HepG2 (cell line): ENCODE data around the gene VAMP2. TPM values are rescaled to one million over a fixed set of nuclear protein-coding genes. Genes with fewer than 3 reads are reported as not detected.
A peak's percentile ranks its signal among the peaks of the same experiment; 100 is the strongest.

ENCODE experiments used
- ATF2 ChIP-seq: sonication (generic); formaldehyde crosslinking; IDR thresholded peaks from 2 replicates; pipeline ENCODE4 v1.4.0; 2020; ENCODE audit warnings: missing genetic modification reagents
- BORCS8-MEF2B ChIP-seq: sonication (generic); formaldehyde crosslinking; IDR thresholded peaks from 2 replicates; pipeline ENCODE4 v1.8.0; 2022; ENCODE audit warnings: mild to moderate bottlenecking, missing genetic modification reagents
- EP300 ChIP-seq, 3 experiments: sonication (generic) in 1 of 3; formaldehyde crosslinking in 1 of 3; IDR thresholded peaks; 2 replicates each; pipeline versions ENCODE4 v1.5.1 to v1.6.1; 2011 to 2020; ENCODE audit warnings: low read depth in 2 of 3, low read length in 2 of 3, borderline replicate concordance in 1 of 3, improper control_type of control experiment in 1 of 3, mild to moderate bottlenecking in 1 of 3, missing genetic modification reagents in 1 of 3, moderate library complexity in 1 of 3
- FLYWCH1 ChIP-seq: sonication (generic); formaldehyde crosslinking; IDR thresholded peaks from 2 replicates; pipeline ENCODE4 v1.8.1; 2023; ENCODE audit warnings: mild to moderate bottlenecking, missing genetic modification reagents
- GMEB1 ChIP-seq: sonication (generic); formaldehyde crosslinking; IDR thresholded peaks from 2 replicates; pipeline ENCODE4 v1.5.1; 2020; ENCODE audit warnings: missing genetic modification reagents, mild to moderate bottlenecking, borderline replicate concordance
- HNF4A ChIP-seq: sonication (generic); formaldehyde crosslinking; IDR thresholded peaks from 2 replicates; pipeline ENCODE4 v1.4.0; 2020; ENCODE audit warnings: missing genetic modification reagents
- ISL2 ChIP-seq: sonication (generic); formaldehyde crosslinking; IDR thresholded peaks from 2 replicates; pipeline ENCODE4 v1.5.0; 2020; ENCODE audit warnings: missing genetic modification reagents
- KAT8 ChIP-seq: IDR thresholded peaks from 2 replicates; pipeline ENCODE4 v1.6.1; 2016; ENCODE audit warnings: missing genetic modification reagents, missing compliant biosample characterization
- KMT2B ChIP-seq: IDR thresholded peaks from 2 replicates; pipeline ENCODE4 v1.6.1; 2016; ENCODE audit warnings: missing genetic modification reagents, missing compliant biosample characterization
- RAD21 ChIP-seq: fragments of 450-650 bp; formaldehyde crosslinking; IDR thresholded peaks from 2 replicates; pipeline ENCODE4 v1.5.0; 2020; ENCODE audit warnings: mild to moderate bottlenecking
- RBM22 ChIP-seq: fragments of 200-400 bp; formaldehyde crosslinking; optimal IDR thresholded peaks from 2 replicates; pipeline ENCODE3; 2017; ENCODE audit warnings: mild to moderate bottlenecking, low read length, moderate library complexity
- RNF2 ChIP-seq: fragments of 450-650 bp; conservative IDR thresholded peaks from 2 replicates; pipeline ENCODE4 v1.6.1; 2016; ENCODE audit warnings: low read depth
- SIN3A ChIP-seq: IDR thresholded peaks from 2 replicates; pipeline ENCODE4 v1.6.1; 2011; ENCODE audit warnings: low read depth, mild to moderate bottlenecking, control low read depth, low read length, borderline replicate concordance
- SNAI1 ChIP-seq: sonication (generic); formaldehyde crosslinking; IDR thresholded peaks from 2 replicates; pipeline ENCODE4 v1.5.0; 2020; ENCODE audit warnings: mild to moderate bottlenecking, missing genetic modification reagents, borderline replicate concordance
- SOX13 ChIP-seq, 3 experiments: fragments of 450-650 bp in 1 of 3; sonication (generic) in 1 of 3; formaldehyde crosslinking in 1 of 3; IDR thresholded peaks in 2 of 3; conservative IDR thresholded peaks in 1 of 3; 2 replicates each; pipeline versions ENCODE4 v1.5.0 to v1.6.1; 2016 to 2020; ENCODE audit warnings: antibody characterized with exemption in 1 of 3, mild to moderate bottlenecking in 1 of 3, missing compliant biosample characterization in 1 of 3, missing genetic modification reagents in 1 of 3, moderate library complexity in 1 of 3
- STAG1 ChIP-seq: sonication (generic); formaldehyde crosslinking; IDR thresholded peaks from 2 replicates; pipeline ENCODE4 v1.4.0; 2020; ENCODE audit warnings: missing genetic modification reagents
- TRIM24 ChIP-seq: sonication (generic); formaldehyde crosslinking; IDR thresholded peaks from 2 replicates; pipeline ENCODE4 v1.8.0; 2022; ENCODE audit warnings: mild to moderate bottlenecking, missing genetic modification reagents
- ZBTB20 ChIP-seq: sonication (generic); formaldehyde crosslinking; IDR thresholded peaks from 2 replicates; pipeline ENCODE4 v1.8.1; 2023; ENCODE audit warnings: missing genetic modification reagents, low read depth, mild to moderate bottlenecking, borderline replicate concordance
- ZNF335 ChIP-seq: sonication (generic); formaldehyde crosslinking; IDR thresholded peaks from 2 replicates; pipeline ENCODE4 v1.4.0; 2020; ENCODE audit warnings: missing genetic modification reagents
- ZNF44 ChIP-seq: sonication (generic); formaldehyde crosslinking; IDR thresholded peaks from 2 replicates; pipeline ENCODE4 v1.5.1; 2020; ENCODE audit warnings: mild to moderate bottlenecking, missing genetic modification reagents
- ZNF577 ChIP-seq: sonication (generic); formaldehyde crosslinking; IDR thresholded peaks from 2 replicates; pipeline ENCODE4 v1.4.0; 2020; ENCODE audit warnings: mild to moderate bottlenecking, low read depth, missing genetic modification reagents, borderline replicate concordance
- ZNF768 ChIP-seq: sonication (generic); formaldehyde crosslinking; IDR thresholded peaks from 2 replicates; pipeline ENCODE4 v1.4.0; 2020; ENCODE audit warnings: missing genetic modification reagents
- polyA plus RNA-seq, 8 experiments: library from polyadenylated mRNA; depleted of rRNA in 3 of 8; stranded (reverse) in 7 of 8; unstranded in 1 of 8; fragments of >200 nt; fragmentation: Illumina TruSeq in 4 of 8; extraction: Trizol in 4 of 8; gene quantifications; 2 replicates each; pipeline versions ENCODE4 v1.2.1 to v1.2.3, GENCODE V29; 2011 to 2016; ENCODE audit warnings: low read depth in 4 of 8, missing spikeins in 1 of 8, mixed read lengths in 1 of 8; ENCODE audit not compliant: insufficient read depth in 1 of 8
- total RNA-seq, 5 experiments: library from RNA; depleted of rRNA; stranded (reverse); fragments of >200 nt; fragmentation: Illumina TruSeq; extraction: Trizol; gene quantifications; 2 replicates each; pipeline ENCODE4 v1.2.3, GENCODE V29; 2016; ENCODE audit warnings: low read depth in 1 of 5
- TF ChIP-seq, protein P1 (sequence below): sonication (generic); formaldehyde crosslinking; IDR thresholded peaks from 2 replicates; pipeline ENCODE4 v1.8.1; 2022; ENCODE audit warnings: low read depth, mild to moderate bottlenecking, missing genetic modification reagents

The VAMP2 gene
- total and polyA plus RNA-seq, 2 of the 13 experiments (the other 11 are each of a cell fraction or from before 2014, with no cell fraction given), result 3.9 to 17.2 TPM

GRCh38 chr17:8158267-8159031 lies 4.3 kb downstream of the VAMP2 start (continued):
- no peak for TF ChIP-seq SOX13 (IDR thresholded peaks at IDR 0.05)
- 0 out of 4 replicates have a peak, but pooled peaks of 1 of the 2 experiments have one; percentile 21 for TF ChIP-seq SOX13 (CRISPR knock-in tag; conservative IDR thresholded peaks at IDR 0.05 in 1 of 2, IDR thresholded peaks at IDR 0.05 in 1 of 2)
- peak; percentile 22; the same call in 1 of the 2 replicates for TF ChIP-seq ATF2
- no peak for TF ChIP-seq ZNF768
- no peak for TF ChIP-seq ISL2
- peak; percentile 75 for TF ChIP-seq RAD21
- TF ChIP-seq RBM22, result no peak
- TF ChIP-seq ZNF44 (CRISPR knock-in tag), result no peak
- TF ChIP-seq KMT2B (CRISPR knock-in tag), result no peak
- no peak for TF ChIP-seq EP300 (IDR thresholded peaks at IDR 0.05; ENCODE audit: low read depth in 2 of 2, low read length in 2 of 2)
- 0 out of 2 replicates have a peak, but pooled peaks have one; percentile 22 for TF ChIP-seq EP300 (CRISPR knock-in tag; IDR thresholded peaks at IDR 0.05; ENCODE audit: borderline replicate concordance)
- TF ChIP-seq ZNF577 (CRISPR knock-in tag), result no peak
- 0 out of 2 replicates have a peak, but pooled peaks have one; percentile 32 for TF ChIP-seq KAT8 (CRISPR knock-in tag)
- no peak for TF ChIP-seq GMEB1
- peak; percentile 69 for TF ChIP-seq HNF4A (CRISPR knock-in tag)
- TF ChIP-seq ZBTB20 (CRISPR knock-in tag), result no peak
- TF ChIP-seq SNAI1, result no peak
- 0 out of 2 replicates have a peak, but pooled peaks have one; percentile 52 for TF ChIP-seq SIN3A
- TF ChIP-seq RNF2, result no peak
- TF ChIP-seq STAG1 (CRISPR knock-in tag), result peak; percentile 72
- TF ChIP-seq, protein P1, sequence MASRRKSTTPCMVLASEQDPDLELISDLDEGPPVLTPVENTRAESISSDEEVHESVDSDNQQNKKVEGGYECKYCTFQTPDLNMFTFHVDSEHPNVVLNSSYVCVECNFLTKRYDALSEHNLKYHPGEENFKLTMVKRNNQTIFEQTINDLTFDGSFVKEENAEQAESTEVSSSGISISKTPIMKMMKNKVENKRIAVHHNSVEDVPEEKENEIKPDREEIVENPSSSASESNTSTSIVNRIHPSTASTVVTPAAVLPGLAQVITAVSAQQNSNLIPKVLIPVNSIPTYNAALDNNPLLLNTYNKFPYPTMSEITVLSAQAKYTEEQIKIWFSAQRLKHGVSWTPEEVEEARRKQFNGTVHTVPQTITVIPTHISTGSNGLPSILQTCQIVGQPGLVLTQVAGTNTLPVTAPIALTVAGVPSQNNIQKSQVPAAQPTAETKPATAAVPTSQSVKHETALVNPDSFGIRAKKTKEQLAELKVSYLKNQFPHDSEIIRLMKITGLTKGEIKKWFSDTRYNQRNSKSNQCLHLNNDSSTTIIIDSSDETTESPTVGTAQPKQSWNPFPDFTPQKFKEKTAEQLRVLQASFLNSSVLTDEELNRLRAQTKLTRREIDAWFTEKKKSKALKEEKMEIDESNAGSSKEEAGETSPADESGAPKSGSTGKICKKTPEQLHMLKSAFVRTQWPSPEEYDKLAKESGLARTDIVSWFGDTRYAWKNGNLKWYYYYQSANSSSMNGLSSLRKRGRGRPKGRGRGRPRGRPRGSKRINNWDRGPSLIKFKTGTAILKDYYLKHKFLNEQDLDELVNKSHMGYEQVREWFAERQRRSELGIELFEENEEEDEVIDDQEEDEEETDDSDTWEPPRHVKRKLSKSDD (CRISPR knock-in tag), result no peak
- no peak for TF ChIP-seq FLYWCH1 (CRISPR knock-in tag)
- TF ChIP-seq BORCS8-MEF2B, result no peak
- TF ChIP-seq ZNF335 (CRISPR knock-in tag), result no peak
- no peak for TF ChIP-seq TRIM24
